Superior temporal gyrus (tissue), 1 donor: Measurements from ENCODE around the gene DOCK9.

ENCODE experiments used
- DNase-seq: peaks from one replicate; pipeline ENCODE4 v3.0.0-alpha.2; 2016; ENCODE audit errors: extremely low spot score

The DOCK9 gene

DNA sequence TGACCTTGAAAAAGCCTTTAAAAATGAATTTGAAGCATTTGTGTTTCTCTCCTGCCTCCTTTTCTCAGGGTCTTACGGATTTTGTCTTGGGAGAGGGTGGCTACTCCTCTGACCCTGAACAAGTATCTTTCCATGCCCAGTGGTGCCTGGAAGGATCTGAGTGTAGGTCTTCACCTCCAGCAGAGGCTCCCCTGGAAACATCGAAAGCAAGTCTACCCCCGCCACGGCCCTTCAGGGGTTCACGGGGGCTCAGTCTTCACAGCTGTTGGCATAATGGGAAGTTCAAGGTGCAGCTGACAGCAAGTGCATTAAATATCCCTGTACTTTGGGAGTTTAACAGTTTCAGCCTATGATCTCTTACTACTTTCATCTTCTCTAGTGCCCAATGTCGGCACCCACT is 182.6 kb downstream of the DOCK9 start:
- DNase-seq: no peak

DNA sequence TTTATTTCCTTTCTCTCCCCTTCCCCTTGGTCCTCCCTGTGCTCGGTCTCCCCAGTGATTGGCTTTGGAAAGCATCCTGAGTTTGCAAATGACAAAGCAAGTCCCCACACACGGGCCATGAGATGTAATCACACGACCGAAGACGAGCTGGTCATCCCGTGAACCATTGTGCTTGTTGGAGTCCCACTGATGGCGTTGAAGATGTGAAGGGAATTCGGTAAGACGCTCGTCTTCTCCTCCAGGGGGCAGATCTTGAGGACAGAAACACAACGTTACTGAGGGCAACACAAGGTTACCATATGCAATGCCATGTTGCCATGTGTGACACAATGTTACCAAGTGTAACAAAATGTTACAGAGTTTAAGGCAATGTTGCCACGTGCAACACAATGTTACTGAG is 183.4 kb downstream of the DOCK9 start:
- no peak for DNase-seq

DNA sequence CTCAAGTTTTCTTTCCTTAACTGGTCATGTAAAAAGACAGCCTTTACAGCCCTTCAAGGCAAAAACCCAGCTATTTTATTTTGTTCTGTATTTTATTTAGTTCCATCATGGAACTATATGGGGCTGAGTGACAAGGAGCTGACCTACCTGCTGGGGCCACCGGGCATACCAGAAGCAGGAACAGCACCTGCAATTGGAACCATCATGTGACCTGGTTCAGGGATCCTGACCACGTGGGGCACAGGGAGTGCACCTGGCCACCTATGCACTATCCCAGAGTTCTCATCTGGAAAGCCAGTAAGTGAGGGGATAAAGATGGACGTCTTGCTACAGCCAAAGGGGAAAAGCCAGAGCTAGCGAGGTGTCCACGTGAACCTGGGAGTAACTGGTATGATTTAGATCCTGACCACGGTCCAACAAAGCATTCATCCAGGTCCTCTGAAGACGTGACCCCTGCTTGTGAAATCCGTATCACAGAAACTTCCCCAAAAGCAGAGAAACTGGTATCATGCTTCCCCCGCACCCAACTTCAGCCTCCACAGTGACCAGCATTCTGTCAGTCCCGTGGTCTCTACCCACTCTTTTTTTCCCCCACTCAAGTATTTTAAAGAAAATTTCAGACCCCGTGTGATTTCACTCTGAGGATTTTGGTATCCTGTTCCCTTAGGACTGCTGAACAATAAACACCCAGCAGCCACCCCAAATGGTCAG is 184.9 kb downstream of the DOCK9 start:
- no peak for DNase-seq

DNA sequence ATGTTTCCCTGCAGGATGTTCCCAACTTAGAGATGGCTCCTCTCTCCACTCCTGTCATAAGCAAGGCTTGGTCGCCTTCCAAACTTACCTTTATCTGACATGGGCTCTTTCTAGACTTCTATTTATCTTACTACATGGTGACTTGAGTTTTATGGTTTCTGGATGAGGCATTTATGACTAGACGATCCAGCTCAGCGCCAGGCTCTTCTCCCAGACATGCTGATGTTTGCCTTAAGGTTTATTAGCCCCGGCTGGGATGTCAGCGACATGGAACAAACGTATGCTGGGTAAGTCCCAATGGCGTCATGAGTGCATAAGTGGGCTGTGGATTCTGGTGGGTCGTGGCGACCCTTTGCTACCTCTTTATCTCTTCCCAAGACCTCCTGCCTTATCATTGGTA is 185.5 kb downstream of the DOCK9 start:
- DNase-seq: no peak

DNA sequence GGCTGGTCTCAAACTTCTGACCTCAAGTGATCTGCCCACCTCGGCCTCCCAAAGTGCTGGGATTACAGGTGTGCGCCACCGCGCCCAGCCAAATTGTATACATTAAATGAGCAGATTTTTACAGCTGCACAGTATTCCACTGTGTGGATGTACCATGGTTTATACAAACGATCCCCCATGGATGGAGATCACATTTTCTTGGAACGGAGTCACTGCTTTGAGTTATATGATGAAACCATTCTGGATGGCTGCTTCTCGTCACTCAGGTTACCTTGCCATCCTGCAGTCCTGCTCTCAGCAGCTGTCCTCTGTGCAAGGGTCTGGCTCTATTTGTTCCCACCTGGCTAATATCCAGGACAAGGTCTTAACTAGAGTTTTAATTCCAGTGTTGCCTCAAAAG is 186.3 kb downstream of the DOCK9 start:
- DNase-seq: no peak

DNA sequence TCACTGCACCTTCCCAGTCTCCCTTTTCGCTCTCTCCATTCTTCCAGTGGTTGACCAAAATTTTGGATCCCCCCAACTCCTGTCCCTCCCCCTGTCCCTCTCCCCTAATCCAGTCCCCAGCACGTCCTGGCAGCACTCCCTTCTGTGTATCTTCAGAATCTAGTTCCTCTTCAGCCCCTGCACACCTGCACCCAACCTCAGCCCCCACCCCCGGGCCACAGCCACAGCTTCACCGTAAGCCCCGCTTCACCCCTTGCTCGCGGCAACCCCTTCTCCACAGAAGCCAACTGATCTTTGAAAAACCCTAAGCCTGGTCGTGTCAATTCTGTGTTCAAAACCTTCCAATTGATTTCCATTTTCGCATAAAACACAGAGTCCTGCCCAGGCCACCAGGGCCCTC is 189.9 kb downstream of the DOCK9 start:
- no peak for DNase-seq

DNA sequence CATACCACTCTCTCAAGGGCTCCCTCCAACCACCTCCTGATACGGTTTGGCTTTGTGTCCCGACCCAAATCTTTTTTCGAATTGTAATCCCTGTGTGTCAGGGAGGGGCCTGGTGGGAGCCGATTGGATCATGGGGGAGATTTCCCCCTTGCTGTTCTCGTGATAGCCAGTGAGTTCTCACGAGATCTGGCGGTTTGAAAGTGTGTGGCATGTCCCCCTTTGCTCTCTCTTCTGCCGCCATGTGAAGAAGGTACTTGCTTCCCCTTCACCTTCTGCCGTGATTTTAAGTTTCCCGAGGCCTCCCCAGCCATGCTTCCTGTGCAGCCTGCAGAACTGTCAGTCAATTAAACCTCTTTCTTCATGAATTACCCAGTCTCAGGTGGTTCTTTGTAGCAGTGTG is 190.7 kb downstream of the DOCK9 start:
- no peak for DNase-seq

DNA sequence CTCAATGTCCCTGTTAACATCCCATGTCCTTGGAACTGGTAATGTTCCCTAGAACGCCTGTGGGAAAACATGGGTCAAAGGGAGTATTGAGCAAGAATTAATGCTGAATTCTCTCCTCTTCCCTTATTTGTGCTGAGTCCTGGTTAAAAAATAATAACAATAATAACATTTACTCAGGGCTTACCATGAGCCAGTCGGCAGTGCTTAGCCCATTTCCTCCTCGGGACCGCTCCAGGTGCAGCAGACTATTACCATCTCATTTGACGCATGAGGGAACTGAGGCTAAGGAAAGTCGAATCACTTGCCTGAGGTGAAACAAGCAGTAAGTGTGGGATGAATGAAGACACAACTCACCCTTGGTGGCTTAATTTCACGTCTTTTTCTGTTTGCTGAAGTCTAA is 191.8 kb downstream of the DOCK9 start:
- no peak for DNase-seq

DNA sequence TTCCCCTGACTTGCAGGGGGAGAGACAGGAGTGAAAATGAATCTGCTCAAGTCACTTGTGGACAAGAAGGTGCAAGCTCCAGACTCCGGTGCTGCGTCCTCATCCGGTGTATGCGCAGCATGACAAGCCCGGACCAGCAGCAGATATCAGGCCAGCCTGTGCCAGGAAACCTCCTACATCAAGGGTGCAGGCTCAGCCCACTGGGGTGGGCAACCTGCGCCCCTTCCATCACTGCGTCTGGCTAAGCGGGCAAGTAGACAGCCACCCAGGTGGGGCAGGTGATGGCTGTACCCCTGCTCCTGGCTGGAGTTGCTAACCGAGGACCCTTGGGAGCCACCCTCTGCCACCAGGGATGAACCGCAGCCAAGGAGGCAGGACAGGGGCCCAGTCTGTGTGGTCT is 192.5 kb downstream of the DOCK9 start:
- DNase-seq: no peak

DNA sequence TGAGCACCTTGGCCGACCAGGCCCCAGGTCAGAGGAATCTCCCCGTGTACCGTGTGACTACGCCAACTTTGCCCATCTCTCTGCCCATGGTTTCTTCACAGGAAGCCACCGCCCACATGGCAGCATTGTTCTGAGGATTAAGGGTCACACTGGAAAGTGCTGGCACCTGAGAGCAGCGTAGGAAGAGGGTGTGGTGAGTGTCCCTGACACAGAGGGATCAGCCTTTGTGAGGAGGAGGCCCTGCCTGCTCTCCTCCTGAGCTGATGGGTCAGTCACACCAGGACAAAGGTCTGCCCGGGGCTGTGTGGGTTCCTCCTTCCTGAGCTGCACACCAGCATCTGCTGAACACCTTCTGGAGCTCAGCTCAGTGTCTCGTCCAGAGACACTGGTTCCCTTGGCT is 193.2 kb downstream of the DOCK9 start:
- DNase-seq: no peak

DNA sequence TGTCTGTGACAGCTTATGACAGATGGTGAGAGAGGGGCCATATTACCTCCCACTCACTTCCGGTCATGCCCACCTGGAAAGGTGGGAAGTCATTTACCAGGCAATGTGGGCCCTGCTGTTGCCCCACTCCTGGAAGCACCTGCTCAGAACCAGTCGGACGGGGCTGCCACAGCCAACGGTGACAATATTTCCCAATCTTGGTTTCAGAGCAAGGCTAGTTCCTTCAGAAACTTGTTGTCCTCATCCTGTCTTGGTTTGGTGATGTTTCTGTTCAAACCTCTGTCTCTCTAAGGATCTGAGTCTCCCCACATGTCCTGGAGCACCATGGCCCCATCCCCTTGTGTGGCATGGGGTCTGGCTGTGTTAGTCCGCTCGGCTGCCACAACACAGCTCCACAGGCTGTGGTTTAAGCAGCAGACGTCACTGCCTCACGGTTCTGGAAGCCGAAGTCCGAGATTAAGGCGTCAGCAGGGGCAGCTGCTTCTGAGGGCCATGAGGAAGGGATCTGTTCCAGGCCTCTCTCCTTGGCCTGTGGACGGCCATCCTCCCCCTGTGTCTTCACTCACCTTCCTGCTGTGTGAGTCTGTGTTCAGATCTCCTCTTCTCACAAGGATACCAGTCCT is 193.9 kb downstream of the DOCK9 start:
- no peak for DNase-seq

DNA sequence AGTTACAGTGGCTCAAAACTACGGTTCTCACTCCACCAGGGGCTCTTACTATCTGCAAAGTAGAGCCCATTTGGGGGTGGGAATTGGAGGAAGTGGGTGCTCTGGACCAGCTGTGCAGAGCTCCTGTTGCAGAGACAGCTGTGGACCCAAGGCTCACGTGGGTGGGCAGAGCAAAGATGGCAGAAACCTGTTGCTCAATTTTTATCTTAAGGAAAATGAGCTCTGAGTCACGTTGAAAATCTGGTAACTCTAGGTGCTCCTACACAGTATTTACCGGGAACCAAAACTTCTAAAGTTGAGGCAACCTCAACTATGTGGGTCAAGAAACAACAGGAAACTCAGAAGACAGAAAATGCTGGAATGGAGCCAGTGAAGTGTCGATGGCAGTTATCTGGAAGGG is 195.2 kb downstream of the DOCK9 start:
- DNase-seq: no peak

DNA sequence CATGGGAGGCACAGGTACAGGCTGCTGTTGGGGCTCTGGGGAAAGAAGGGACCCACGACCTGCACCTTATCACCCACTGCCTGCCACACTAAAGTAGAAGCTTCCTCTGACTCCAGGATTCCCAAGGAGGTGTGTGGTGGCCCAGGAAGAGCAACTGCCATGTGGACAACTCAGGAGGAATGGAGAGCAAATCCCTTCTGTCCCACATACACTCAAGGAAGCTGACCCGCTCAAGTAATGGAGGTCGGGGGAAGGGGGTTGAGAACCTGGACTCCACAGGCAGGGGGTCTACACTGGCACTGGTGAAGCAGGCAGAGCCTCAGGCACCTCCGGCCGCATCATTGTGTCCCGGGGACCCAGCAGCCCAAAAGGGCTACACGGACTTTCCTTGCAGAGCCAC is 196.0 kb downstream of the DOCK9 start:
- no peak for DNase-seq

DNA sequence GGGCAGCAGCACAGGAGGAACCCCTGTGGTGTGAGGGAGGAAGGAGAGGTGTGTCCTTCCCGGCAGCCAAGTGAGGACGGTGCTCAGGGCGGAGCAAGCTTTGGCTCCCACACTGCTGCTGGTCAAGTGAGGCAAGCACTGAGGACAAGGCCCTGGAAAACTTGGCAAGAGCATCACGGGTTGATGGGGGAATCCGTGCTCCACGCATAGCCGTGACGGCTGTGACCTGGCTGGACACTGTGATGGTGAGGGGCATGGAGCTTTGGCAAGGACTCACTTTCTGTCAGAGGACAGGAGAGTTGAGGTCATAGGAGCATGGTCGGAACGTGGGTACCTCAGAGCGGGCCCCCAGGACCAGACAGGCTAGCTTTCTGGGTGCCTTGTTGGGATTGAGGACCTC is 196.4 kb downstream of the DOCK9 start:
- DNase-seq: no peak

DNA sequence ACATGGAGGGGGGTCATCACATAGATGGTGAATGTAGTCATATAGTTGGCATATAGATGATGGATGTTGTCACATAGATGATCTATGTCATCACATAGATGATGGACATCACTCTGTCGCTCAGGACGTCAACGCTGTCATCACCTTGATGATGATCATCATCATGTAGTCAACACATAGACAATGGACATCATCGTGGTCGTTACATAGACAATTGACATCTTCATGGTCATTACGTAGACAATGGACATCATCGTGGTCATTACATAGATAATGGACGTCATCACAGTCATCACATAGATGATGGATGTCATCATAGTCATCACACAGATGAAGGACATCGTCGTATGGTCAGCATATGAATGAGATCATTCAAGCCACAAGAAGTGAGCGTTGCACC is 196.8 kb downstream of the DOCK9 start:
- DNase-seq: no peak

DNA sequence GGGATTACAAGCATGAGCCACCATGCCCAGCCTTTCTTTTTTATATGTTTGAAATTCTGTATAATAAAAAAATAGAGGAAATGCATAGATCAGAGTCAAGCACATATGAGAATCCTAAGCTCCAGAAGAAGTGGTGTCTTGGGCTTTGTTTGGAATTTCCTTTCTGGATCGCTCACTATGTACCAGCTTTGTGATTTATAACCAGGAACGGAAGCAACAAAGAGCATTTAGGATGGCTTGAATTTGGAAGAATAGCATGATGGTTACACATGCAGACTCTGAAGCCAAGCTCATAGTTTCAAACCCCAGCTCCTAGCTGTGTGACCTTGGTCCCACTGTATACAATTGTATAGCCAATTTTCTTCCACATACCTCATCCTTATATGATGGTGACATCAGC is 197.4 kb downstream of the DOCK9 start:
- DNase-seq: no peak

DNA sequence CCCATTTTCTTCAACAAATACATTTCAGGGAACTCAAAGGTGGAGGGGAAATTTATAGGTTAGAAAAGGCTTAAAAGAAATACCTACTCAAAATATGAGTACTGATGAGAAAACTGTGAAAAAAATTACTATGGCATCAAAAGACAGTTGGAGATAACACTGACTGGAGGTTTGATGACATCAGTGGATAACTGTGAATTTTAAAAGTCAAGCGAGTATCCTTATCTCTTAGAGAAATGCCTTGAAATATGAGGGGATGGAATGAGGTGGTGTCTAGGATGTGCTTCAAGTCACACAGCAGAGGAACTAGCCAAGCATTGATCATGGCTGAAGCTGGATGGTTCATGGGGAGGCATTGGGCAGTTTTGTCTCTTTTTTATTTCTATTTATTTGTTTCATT is 198.2 kb downstream of the DOCK9 start:
- DNase-seq: no peak

DNA sequence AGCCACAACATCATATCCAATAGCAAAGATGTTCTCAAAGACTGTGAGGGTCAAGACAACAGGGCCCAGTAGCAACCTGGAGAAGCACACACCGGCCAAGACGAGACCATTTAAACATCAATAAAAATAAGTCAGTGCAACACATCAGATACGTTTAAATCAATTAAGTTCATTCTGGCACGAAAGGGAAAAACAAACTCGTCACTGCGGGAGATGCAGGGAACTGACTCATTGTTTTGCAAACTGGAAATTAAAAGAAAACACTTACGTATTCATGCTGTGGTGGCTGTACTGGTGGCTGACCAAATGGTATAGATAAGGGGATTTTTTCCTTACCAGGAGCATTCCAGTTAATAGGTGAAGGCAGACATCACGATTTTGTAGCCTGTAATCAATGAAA is 199.1 kb downstream of the DOCK9 start:
- DNase-seq: no peak

DNA sequence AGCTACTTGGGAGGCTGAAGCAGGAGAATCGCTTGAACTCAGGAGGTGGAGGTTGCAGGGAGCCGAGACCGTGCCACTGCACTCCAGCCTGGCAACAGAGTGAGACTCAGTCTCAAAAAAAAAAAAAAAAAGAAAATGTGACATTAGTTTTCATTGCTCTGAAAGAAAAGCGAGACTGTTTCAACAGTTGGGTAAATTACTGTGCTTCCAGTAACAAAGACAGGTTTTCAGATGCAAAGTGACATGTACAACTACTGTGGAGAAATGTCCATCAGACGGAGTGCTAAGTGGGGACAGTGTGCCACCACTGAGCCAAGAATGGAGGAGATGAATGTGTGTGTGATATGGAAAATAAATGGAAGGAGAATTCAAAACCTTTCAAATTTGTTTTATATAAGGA is 201.2 kb downstream of the DOCK9 start:
- DNase-seq: no peak

DNA sequence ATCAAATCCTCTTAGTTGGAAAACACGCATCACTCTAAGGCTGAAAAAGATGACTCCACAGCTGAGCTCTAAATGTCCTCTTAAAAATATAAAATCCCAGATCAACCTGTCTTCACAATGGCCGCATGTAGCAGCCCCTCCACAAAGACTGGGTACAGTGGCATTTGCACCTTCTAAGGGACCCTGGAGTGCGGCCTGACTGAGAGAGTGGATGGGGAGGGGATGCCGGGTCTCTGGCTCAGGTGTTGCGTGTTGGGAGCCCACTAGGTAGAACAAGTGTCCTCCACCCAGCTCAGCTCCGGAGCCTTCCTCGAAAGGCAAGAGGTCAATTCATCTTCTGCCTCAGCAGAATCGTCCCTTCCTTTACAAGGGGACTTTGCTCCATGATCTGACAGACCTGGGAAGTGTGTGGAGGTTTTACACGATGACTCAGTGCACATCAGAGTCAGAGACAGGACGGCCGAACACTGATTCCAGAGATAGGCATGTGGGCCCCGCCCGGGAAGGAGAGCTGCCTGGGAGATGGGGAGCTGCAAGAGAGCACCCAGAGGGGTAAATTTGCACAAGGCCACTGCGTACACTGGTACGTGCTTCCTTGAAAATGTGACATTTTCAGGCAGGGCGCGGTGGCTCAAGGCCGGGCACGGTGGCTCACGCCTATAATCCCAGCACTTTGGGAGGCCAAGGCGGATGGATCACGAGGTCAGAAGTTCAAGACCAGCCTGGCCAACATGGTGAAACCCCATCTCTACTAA is 201.8 kb downstream of the DOCK9 start:
- DNase-seq: no peak

DNA sequence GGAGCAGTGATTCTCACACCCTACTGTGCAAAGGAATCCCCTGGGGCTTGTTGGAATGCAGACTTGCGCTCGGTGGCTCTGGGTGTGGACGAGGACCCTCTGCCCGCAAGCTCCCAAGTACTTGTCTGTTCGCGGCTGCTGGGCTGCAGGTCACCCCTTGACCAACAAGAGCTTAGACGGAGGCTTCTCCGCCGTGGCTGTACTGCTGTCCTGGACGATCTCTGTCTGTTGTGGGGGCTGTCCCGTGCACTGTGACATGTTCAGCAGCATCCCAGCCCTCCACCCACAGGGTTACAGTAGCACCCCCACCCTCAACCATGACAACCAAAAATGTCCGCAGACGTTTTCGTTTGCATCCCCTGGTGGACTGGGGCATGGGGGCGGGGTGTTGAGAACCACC is 202.5 kb downstream of the DOCK9 start:
- DNase-seq: no peak

DNA sequence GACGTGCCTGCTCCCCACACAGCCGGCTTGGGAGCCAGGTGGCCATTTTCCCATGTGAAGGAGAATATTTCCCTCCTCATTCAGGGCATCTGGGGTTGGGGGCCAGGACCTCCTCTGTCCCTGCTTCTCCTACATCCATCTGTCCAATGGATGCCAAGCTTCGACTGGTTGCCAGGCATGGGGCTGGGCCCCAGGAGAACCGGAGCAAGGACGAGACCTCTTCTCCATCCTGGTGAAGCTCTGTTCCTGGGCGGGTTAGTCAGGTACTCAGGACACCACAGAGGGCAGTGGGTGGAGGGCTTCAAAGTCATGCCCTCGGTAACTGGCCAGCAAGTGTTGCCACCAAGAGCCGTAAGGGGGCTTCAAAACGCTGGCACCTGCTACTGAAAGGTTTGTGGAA is 203.1 kb downstream of the DOCK9 start:
- no peak for DNase-seq

DNA sequence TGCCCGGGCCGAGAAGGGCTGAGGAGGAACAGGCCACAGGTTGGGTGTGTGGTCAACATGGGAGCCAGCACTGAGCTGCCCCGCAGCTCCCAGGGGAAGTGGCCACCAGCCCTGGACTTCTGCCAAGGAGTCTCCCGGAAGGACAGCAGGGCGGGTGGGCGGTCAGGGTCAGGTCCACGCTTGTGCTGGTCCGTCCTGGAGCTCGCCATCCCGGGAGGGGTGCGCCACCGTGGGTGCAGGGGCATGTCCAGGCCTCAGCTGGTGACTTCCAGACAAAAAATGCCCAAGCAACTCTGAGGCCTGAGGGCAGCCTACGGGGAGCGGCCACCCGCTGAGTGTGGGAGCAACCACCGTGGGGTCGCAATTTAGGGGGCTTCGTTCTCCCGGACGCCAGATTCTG is 203.9 kb downstream of the DOCK9 start:
- DNase-seq: no peak
